ENCODE data around the gene CD27.
"Not testable (repeated sequence)": the region's sequence is repeated elsewhere in the genome, so short reads cannot be mapped to it uniquely, and the experiment has no call there.

Gene CD27

GRCh38 chr12:6461401-6462233 is 16.9 kb downstream of the CD27 start:
- DNase-seq (ENCODE audit: low read depth) = no peak

- no peak for DNase-seq (ENCODE audit: low read depth)
Measured at GRCh38 chr12:6462234-6462995, 17.7 kb downstream of the CD27 start.

- no peak for DNase-seq (ENCODE audit: low read depth)
Measured at GRCh38 chr12:6463216-6463615, 18.5 kb downstream of the CD27 start.

- no peak for DNase-seq (ENCODE audit: low read depth)
Measured at GRCh38 chr12:6463858-6464257, 19.1 kb downstream of the CD27 start.

GRCh38 chr12:6464531-6464930 is 19.8 kb downstream of the CD27 start:
- no peak for DNase-seq (ENCODE audit: low read depth)

- peak; percentile 24 for DNase-seq (ENCODE audit: low read depth)
Measured at GRCh38 chr12:6465467-6466183, 20.9 kb downstream of the CD27 start.

- DNase-seq (ENCODE audit: low read depth) = no peak
Measured at GRCh38 chr12:6466184-6466573, 21.4 kb downstream of the CD27 start.

- DNase-seq (ENCODE audit: low read depth) = not testable (repeated sequence)
Measured at GRCh38 chr12:6466751-6467150, 22.0 kb downstream of the CD27 start.

GRCh38 chr12:6467571-6468282 is 23.0 kb downstream of the CD27 start:
- DNase-seq (ENCODE audit: low read depth) = not testable (repeated sequence)

GRCh38 chr12:6468283-6468575 is 23.5 kb downstream of the CD27 start:
- DNase-seq (ENCODE audit: low read depth) = no peak

GRCh38 chr12:6469092-6469491 is 24.3 kb downstream of the CD27 start:
- DNase-seq (ENCODE audit: low read depth) = no peak

GRCh38 chr12:6469609-6470374 is 25.0 kb downstream of the CD27 start:
- no peak for DNase-seq (ENCODE audit: low read depth)

- peak; percentile 73 for DNase-seq (ENCODE audit: low read depth)
Measured at GRCh38 chr12:6470375-6471163, 25.8 kb downstream of the CD27 start, which contains the start of gene VAMP1. TSS of gene VAMP1 (minus strand) at chr12:6470677. CDS start at chr12:6470531, 146 bp downstream.

- DNase-seq (ENCODE audit: low read depth) = no peak
Measured at GRCh38 chr12:6471989-6472360, 27.2 kb downstream of the CD27 start.

GRCh38 chr12:6472491-6472890 is 27.7 kb downstream of the CD27 start:
- no peak for DNase-seq (ENCODE audit: low read depth)

GRCh38 chr12:6475233-6475975 is 30.6 kb downstream of the CD27 start:
- not testable (repeated sequence) for DNase-seq (ENCODE audit: low read depth)

- DNase-seq (ENCODE audit: low read depth) = peak; percentile 68
Measured at GRCh38 chr12:6476489-6476888, 31.7 kb downstream of the CD27 start.

- DNase-seq (ENCODE audit: low read depth) = not testable (repeated sequence)
Measured at GRCh38 chr12:6477601-6478377, 33.0 kb downstream of the CD27 start.

GRCh38 chr12:6478416-6478815 is 33.7 kb downstream of the CD27 start:
- DNase-seq (ENCODE audit: low read depth) = no peak

Measured in non-pigmented ciliary epithelial cell (primary cell).